Measurements from ENCODE around the gene SATL1.

The SATL1 gene

GRCh38 chrX:85136409-85136808, 107.2 kb downstream of the SATL1 start:
- no peak for TF ChIP-seq GATA3 (IDR thresholded peaks at IDR 0.05; ENCODE audit: low read depth, low read length)
- TF ChIP-seq GATA2 (IDR thresholded peaks at IDR 0.05; ENCODE audit: low read depth, low read length) = no peak

DNA sequence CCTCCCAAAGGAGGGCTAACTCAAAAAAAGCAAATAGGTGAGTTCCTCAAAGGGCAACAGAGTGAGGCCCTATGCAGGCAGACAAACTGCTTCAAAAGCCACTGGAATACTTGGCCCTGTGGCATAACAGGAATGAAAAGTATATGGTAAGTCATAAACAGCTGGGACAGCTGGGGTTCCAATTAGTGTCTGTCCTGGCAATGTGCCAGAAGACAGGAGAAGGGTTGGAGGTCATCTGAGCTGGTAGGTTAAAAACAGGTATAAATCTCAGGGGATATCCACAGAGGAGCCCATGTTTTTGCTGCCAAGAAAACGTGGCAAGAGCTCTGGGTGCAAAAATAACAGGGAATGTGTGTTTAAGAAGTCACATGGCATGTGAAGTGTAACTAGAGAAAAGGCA, 128.3 kb downstream of the SATL1 start:
- TF ChIP-seq GATA2 (IDR thresholded peaks at IDR 0.05; ENCODE audit: low read depth, low read length) (no peak), GATA3 (IDR thresholded peaks at IDR 0.05; ENCODE audit: low read depth, low read length) (no peak)

- no peak for TF ChIP-seq GATA3 (IDR thresholded peaks at IDR 0.05; ENCODE audit: low read depth, low read length)
- no peak for TF ChIP-seq GATA2 (IDR thresholded peaks at IDR 0.05; ENCODE audit: low read depth, low read length)
Observed at GRCh38 chrX:85114776-85115175, 128.8 kb downstream of the SATL1 start.

DNA sequence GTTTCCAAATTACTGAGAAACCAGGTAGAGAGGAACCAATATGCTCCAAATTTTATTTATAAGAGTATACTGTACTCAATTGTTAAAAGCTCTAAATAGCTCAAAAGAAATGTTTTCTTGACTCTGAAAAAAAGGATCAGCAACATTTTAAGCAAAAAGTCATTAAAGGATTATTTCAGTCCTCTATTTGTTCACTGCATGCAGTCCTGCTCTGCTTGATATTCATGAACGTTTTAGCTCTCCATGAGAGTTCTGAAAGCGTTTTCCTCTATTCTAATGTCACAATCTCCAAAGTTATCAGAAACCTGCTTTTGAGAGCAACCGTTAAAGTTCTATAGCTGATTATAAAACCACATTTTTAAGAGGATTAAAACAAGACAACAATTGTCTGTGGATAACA, 129.4 kb downstream of the SATL1 start:
- no peak for TF ChIP-seq GATA2 (IDR thresholded peaks at IDR 0.05; ENCODE audit: low read depth, low read length)
- TF ChIP-seq GATA3 (IDR thresholded peaks at IDR 0.05; ENCODE audit: low read depth, low read length) = no peak

- TF ChIP-seq GATA3 (IDR thresholded peaks at IDR 0.05; ENCODE audit: low read depth, low read length) (no peak), GATA2 (IDR thresholded peaks at IDR 0.05; ENCODE audit: low read depth, low read length) (no peak)
Observed at GRCh38 chrX:85113746-85114145, 129.8 kb downstream of the SATL1 start.

DNA sequence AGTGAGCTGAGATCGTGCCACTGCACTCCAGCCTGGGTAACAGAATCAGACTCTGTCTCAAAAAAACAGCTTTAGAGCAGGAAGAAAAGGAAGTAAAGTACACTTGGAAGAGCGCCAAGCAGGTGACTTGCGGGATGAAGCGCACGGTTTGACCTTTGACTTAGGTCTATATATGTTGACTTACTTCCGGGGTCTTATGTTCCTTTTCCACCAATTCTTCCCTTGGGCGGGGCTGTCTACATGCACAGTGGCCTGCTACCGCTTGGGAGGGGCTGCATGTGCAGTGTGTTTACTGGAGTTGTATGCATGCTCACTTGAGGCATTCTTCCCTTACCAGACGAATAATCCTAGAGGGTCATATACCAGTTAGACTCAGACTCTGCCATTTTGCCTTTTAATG, 131.3 kb downstream of the SATL1 start:
- TF ChIP-seq GATA2 (IDR thresholded peaks at IDR 0.05; ENCODE audit: low read depth, low read length) = no peak
- TF ChIP-seq GATA3 (IDR thresholded peaks at IDR 0.05; ENCODE audit: low read depth, low read length) = no peak

GRCh38 chrX:85111347-85111746, 132.2 kb downstream of the SATL1 start:
- TF ChIP-seq GATA3 (IDR thresholded peaks at IDR 0.05; ENCODE audit: low read depth, low read length) (no peak), GATA2 (IDR thresholded peaks at IDR 0.05; ENCODE audit: low read depth, low read length) (no peak)

DNA sequence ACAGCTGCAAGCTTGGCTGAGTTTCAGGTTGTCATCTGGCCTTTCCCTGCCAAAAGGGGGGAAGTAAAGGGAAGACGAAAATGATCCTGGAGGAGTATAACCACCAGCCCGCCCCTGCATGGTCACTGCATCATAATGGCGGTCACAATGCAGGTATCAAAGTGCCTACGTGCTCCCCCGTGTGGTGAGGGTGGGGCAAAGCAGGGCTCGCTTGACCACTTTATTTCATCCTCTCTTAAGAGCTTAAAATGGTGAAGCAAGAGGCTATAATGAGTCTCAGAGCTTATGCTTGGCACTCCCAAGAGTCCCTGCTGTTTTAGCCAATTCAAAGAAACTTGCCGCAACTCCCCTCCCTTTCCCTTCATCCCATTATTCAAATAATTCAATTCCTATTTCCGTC, 134.3 kb downstream of the SATL1 start:
- TF ChIP-seq GATA2 (IDR thresholded peaks at IDR 0.05; ENCODE audit: low read depth, low read length) (no peak), GATA3 (IDR thresholded peaks at IDR 0.05; ENCODE audit: low read depth, low read length) (no peak)

DNA sequence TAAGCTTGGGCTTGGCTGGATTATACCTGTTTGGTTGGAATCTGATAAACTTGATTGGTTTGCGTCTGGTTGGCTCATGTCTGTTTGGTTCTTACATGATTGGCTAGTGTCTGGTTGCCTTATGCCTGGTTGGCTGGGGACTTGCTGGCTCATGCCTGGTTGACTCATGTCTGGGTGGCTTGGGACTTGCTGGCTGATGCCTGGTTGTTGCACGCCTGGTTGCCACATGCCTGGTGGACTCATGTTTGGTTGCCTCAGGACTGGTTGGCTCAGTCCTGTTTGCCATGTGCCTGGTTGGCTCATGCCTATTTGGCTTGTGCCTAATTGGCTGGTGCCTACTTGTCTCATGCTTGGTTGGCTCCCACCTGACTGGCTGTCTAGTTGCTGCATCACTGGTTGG, 135.4 kb downstream of the SATL1 start:
- no peak for TF ChIP-seq GATA3 (IDR thresholded peaks at IDR 0.05; ENCODE audit: low read depth, low read length)
- no peak for TF ChIP-seq GATA2 (IDR thresholded peaks at IDR 0.05; ENCODE audit: low read depth, low read length)

DNA sequence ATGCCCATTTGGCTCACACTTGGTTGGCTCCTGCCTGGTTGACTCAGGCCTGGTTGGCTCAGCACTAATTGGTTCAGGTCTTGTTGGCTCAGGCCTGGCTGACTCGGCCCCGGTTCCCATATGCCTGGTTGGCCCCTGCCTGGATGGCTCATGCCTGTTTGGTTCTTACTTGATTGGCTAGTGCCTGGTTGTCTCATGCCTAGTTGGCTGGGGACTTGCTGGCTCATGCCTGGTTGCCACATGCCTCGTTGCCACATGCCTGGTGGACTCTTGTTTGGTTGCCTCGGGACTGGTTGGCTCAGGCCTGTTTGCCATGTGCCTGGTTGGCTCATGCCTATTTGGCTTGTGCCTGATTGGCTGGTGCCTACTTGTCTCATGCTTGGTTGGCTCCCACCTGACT, 136.2 kb downstream of the SATL1 start:
- TF ChIP-seq GATA3 (IDR thresholded peaks at IDR 0.05; ENCODE audit: low read depth, low read length) (no peak), GATA2 (IDR thresholded peaks at IDR 0.05; ENCODE audit: low read depth, low read length) (no peak)

- TF ChIP-seq GATA3 (IDR thresholded peaks at IDR 0.05; ENCODE audit: low read depth, low read length) = no peak
- TF ChIP-seq GATA2 (IDR thresholded peaks at IDR 0.05; ENCODE audit: low read depth, low read length) = no peak
Observed at GRCh38 chrX:85089321-85089840, 154.2 kb downstream of the SATL1 start.

GRCh38 chrX:85084770-85085393, 158.7 kb downstream of the SATL1 start:
- TF ChIP-seq GATA2 (IDR thresholded peaks at IDR 0.05; ENCODE audit: low read depth, low read length) (no peak), GATA3 (IDR thresholded peaks at IDR 0.05; ENCODE audit: low read depth, low read length) (no peak)

DNA sequence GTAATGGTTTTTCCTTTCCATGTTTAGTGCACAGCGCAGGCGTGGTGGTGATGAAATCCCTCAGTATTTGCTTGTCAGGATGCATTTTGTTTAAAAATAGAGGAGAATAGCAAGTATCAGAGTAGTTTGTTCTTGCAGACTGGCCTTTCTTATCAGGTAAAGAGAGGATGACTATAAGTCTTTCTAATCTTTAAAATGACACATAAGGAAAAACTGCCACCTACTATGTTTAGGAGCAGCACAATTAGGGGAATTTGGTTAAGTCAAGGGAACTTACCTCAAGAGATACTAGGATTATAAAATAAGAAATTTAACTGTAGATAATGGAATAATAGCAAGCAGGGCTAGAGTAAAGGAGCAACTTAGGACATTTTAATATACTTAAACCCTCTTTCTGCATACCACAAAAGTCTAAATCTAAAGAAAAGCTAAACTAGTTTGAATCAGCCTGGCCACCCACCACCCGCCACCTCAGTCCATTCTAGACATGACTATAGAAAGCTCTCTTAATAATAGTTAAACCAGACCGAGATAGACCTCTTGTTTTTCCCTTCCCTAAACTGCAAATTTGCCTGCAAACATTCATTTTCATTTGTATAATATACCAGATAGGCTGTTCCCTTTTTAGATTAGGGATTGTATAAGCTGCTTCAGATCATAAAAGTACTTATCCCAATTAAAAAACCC, 177.9 kb downstream of the SATL1 start:
- TF ChIP-seq GATA3 (IDR thresholded peaks at IDR 0.05; ENCODE audit: low read depth, low read length) (no peak), GATA2 (IDR thresholded peaks at IDR 0.05; ENCODE audit: low read depth, low read length) (no peak)

DNA sequence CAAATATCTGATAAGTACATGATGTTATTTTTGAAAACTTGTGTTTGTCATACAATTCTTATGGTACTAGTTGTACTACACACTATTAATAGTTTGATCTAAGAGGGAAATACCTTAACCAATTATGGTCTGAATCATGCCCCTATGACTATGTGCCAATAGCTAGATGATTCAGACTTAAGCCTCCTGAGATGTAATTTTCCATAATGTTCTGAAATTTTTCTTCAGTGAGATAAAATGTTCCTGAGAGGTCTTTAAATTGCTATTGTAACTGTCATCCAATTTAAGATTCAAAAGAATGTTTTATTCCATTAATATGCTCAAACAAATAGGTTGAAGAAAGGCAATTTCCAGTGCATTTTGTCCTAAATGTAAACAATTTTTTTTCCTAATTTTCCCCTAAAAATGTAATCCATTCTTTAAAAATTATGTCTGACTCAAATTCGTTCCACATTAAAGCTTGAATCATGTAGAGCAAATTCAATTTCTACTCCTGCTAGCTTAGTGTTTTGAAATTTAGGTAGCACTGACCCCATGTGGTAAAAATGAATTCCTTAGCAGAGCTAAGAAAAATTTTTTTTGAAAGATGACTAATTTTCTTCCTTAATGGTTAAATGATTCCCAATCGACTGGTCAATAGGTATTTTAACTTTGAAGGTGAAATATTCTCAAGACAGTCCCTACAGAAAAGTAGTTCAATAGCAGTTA, 190.8 kb downstream of the SATL1 start:
- TF ChIP-seq GATA3 (IDR thresholded peaks at IDR 0.05; ENCODE audit: low read depth, low read length) (no peak), GATA2 (IDR thresholded peaks at IDR 0.05; ENCODE audit: low read depth, low read length) (no peak)

DNA sequence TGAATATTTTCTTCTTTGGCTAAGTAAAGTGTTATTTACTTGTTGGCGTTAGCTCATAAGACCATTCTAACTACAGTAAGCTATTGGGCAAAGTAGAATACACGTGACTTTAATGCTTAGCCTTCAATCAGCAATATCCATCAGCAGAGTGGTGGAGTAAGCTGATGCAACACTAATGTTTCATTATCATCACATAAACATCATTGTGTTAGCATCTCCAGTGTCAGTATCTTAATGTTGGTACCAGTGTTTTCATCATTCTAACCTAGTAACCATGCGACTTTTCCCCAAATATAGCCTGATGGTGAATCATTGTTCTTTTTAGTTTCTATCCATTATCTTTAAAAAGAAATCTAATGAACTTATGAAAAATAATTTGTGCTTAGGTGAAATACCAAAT, 191.4 kb downstream of the SATL1 start:
- TF ChIP-seq GATA3 (IDR thresholded peaks at IDR 0.05; ENCODE audit: low read depth, low read length) (no peak), GATA2 (IDR thresholded peaks at IDR 0.05; ENCODE audit: low read depth, low read length) (no peak)

Measured in SH-SY5Y (cell line).